ENCODE measurements around the gene CELSR1. TPM values are rescaled to one million over a fixed set of nuclear protein-coding genes. Genes with fewer than 3 reads are reported as not detected.

Gene CELSR1
- total and polyA plus RNA-seq, 12 donors = 0.11 to 4.3 (median 1.9) TPM

DNA sequence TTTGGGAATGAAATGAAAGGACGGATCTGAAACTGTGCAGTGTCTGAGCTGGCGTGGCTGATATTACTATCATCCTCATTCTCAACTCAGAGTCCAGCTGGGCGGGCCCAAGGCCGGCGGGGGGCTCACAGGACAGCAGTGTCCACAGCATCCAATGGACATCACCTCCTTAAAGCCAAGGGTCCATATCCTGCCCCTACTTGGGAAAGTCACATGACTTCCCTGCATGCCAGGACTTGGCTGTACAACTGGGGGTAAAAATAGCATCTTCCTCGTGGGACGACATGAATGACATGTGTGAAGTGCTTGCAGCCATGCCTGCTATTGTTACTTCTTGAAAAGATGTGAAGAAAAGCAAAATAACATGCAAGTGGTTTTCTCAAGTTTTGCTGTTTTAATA is 119.7 kb downstream of the CELSR1 start:
- no peaks in the 10 kb centered on the region for H3K4me1 ChIP-seq (replicated peaks in 1 of 2)
- no peak overlapping the region for H3K4me3 ChIP-seq
- H3K27ac ChIP-seq = no peak overlapping the region
- H3K36me3 ChIP-seq (replicated peaks in 1 of 2) = no peaks in the 10 kb centered on the region
- TF ChIP-seq, protein P1, sequence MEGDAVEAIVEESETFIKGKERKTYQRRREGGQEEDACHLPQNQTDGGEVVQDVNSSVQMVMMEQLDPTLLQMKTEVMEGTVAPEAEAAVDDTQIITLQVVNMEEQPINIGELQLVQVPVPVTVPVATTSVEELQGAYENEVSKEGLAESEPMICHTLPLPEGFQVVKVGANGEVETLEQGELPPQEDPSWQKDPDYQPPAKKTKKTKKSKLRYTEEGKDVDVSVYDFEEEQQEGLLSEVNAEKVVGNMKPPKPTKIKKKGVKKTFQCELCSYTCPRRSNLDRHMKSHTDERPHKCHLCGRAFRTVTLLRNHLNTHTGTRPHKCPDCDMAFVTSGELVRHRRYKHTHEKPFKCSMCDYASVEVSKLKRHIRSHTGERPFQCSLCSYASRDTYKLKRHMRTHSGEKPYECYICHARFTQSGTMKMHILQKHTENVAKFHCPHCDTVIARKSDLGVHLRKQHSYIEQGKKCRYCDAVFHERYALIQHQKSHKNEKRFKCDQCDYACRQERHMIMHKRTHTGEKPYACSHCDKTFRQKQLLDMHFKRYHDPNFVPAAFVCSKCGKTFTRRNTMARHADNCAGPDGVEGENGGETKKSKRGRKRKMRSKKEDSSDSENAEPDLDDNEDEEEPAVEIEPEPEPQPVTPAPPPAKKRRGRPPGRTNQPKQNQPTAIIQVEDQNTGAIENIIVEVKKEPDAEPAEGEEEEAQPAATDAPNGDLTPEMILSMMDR (IDR thresholded peaks at IDR 0.05) = no peak
- no peak for TF ChIP-seq POLR2A (IDR thresholded peaks at IDR 0.05)
- no peaks in the 10 kb centered on the region for H3K9me3 ChIP-seq (replicated peaks in 1 of 3)
- no peak for DNase-seq
- intact Hi-C loops (cut with DNase I) = no loop called here
- H3K27me3 ChIP-seq = no peaks in the 10 kb centered on the region
- WGBS, 4 donors = 39 to 57% (median 51%) methylated on average over 7 of the region's 7 CpGs

DNA sequence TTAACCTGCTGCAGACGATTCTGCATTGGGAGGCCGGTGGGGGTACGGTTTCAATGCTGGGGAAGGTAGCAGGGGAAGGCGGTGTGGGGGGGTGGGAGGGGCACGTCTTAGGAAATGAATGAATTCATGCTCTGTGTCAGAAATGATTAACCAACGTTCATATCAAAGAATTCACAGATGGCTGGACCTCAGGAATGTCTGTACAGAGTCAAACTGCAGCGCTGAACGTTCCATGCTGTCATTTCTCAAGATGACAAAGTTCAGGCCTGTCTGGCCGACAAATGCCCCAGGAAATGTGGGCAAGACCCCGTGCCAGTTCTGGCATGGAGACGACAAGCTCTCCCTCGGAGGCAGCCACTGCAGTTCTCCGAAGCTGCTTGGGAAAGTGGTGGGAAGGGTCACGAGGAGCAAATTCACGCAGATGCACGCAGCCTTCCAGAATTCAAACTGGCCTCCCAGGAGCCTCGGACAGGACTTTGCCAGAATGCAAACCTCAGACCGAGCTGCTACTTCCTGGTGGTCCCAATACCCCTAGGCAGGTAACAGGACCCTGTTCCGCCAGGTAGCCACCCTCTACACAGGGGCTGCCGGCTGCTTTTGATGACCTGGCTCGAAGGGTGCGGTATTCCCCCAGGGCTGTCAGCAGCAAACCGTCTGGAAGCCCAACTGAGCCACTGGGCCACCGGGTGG is 120.4 kb downstream of the CELSR1 start:
- Histone ChIP-seq H3K36me3 (replicated peaks in 1 of 2) (no peaks in the 10 kb centered on the region), H3K27ac (no peak overlapping the region), H3K4me1 (replicated peaks in 1 of 2) (no peaks in the 10 kb centered on the region), H3K4me3 (no peak overlapping the region), H3K9me3 (replicated peaks in 1 of 3) (no peaks in the 10 kb centered on the region), H3K27me3 (no peaks in the 10 kb centered on the region)
- no peak for DNase-seq
- no peak for TF ChIP-seq POLR2A (IDR thresholded peaks at IDR 0.05)
- TF ChIP-seq, protein P1 (IDR thresholded peaks at IDR 0.05) = no peak
- WGBS, 4 donors = 58 to 70% (median 66%) methylated on average over 20 to 24 of the region's 24 CpGs
- intact Hi-C loops (cut with DNase I) = no loop called here

DNA sequence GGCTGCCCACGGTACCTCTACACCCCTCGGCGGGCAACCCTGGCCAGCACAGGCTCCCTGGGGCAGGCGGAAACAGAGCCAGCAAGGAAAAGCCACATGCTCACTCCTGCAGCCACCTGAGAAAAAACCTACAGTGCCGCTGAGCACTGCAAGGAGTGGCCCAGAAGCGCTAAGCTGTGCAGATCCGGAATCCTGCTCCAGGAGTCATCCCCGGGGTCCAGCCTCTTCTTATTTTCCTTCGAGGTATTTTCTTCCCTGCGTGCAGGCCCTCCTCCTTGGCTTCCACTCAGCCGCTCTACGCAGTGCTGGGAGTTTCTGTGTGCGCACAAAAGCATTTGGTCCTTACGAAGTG is 120.9 kb downstream of the CELSR1 start:
- H3K27me3 ChIP-seq = peaks cover 2% of the 10 kb centered on the region
- H3K27ac ChIP-seq = no peak overlapping the region
- no peak overlapping the region for H3K4me3 ChIP-seq
- no peaks in the 10 kb centered on the region for H3K9me3 ChIP-seq (replicated peaks in 1 of 3)
- DNase-seq = no peak
- H3K4me1 ChIP-seq (replicated peaks in 1 of 2) = no peaks in the 10 kb centered on the region
- WGBS, 4 donors = 78 to 82% (median 80%) methylated on average over 10 to 14 of the region's 14 CpGs
- intact Hi-C loops (cut with DNase I) = no loop called here
- TF ChIP-seq, protein P1 (IDR thresholded peaks at IDR 0.05) = no peak
- no peaks in the 10 kb centered on the region for H3K36me3 ChIP-seq (replicated peaks in 1 of 2)

DNA sequence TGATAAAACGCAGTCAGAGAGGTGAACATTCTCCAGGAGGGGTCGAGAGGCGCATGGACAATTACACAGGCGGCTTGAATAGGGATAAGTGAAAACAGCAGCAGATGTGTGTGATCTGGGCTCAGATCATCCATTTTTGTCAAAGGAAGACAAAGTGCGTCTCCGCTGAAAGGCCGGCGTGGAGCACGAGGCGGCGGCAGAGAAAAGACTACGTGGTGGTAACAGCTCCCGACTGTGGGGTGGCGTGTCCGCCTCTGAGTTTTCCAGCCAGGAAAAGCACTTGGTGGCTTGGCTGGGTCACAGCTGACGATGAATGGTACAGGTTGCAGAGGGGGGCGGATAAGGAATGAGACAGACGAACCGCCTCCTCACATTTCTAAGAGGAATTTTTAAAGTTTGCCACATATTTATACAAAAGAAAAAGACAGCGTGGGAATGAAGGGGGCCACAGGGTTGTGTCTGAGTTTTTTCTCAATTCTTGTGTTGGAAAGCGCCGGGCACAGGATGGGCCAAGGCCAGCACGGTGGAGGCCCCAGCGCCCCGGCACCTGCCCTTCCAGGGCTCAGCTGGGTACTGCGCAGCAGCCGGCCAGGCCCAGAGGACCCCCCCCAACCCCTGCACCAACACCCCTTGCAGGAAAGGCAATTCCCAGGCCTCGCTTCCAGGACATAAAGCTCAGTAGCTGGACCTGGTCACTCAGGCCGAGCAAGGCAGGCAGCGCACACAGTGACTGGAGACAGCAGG is 121.5 kb downstream of the CELSR1 start:
- Histone ChIP-seq H3K27ac (no peak overlapping the region), H3K27me3 (peaks cover 5% of the 10 kb centered on the region), H3K36me3 (replicated peaks in 1 of 2) (no peaks in the 10 kb centered on the region), H3K4me1 (replicated peaks in 1 of 2) (no peaks in the 10 kb centered on the region), H3K9me3 (replicated peaks in 1 of 3) (no peaks in the 10 kb centered on the region), H3K4me3 (no peak overlapping the region)
- TF ChIP-seq, protein P1 (IDR thresholded peaks at IDR 0.05) = no peak
- intact Hi-C loops (cut with DNase I) = no loop called here
- DNase-seq = no peak
- WGBS, 4 donors = 51 to 69% (median 57%) methylated on average over 27 to 30 of the region's 30 CpGs

Data from adrenal gland (tissue), 12 donors.